ENCODE measurements around the gene CIAO2B. TPM values are rescaled to one million over a fixed set of nuclear protein-coding genes. Genes with fewer than 3 reads are reported as not detected.
A peak's percentile ranks its signal among the peaks of the same experiment; 100 is the strongest.

Gene CIAO2B
- total RNA-seq, 1 experiment from 2014 or later: 83.0 TPM

GRCh38 chr16:66949472-66949871, 15.3 kb upstream of the CIAO2B start:
- H3K9me3 Mint-ChIP-seq: peaks cover 6 to 8% of the 10 kb centered on the region in 2 experiments; a peak in 3 of 5 replicates
- WGBS (ENCODE audit: extremely low coverage, insufficient read length, low lambda C conversion rate): no CpG with 5 or more reads among the region's 6 CpGs
- H3K23me2 ChIP-seq (ENCODE audit: insufficient read length, low read depth, low read length, poor library complexity, severe bottlenecking): no peaks in the 10 kb centered on the region
- no peaks in the 10 kb centered on the region for H3K79me2 ChIP-seq (ENCODE audit: insufficient read depth, low read length)
- H2AFZ ChIP-seq (ENCODE audit: low read length): no peak overlapping the region
- no peaks in the 10 kb centered on the region for H4K20me1 ChIP-seq (ENCODE audit: control insufficient read depth, insufficient read depth, insufficient read length)
- H2BK5ac ChIP-seq (ENCODE audit: insufficient read length, low read length): no peak overlapping the region
- H2AK5ac ChIP-seq (ENCODE audit: insufficient read length, low read length): no peak overlapping the region
- no peak overlapping the region for H2BK12ac ChIP-seq (ENCODE audit: insufficient read length, low read depth, low read length)
- H3K9me3 ChIP-seq (ENCODE audit: control insufficient read depth, low read depth, low read length): no peaks in the 10 kb centered on the region
- no peak overlapping the region for H3K4ac ChIP-seq (ENCODE audit: low read depth, low read length)
- no peak overlapping the region for H3K23ac ChIP-seq (ENCODE audit: insufficient read length, low read depth, low read length)
- no peak overlapping the region for H4K8ac ChIP-seq (replicated peaks; ENCODE audit: insufficient read length, low read depth, low read length)
- no peak for DNase-seq
- H3K27ac ChIP-seq (ENCODE audit: insufficient read length, low read depth, low read length): no peak overlapping the region
- no peak overlapping the region for H3K56ac ChIP-seq (ENCODE audit: insufficient read length, low read depth, low read length)
- no peak overlapping the region for H3K4me3 Mint-ChIP-seq
- 0 out of 7 replicates have a peak overlapping the region, but pooled peaks of 1 of the 3 experiments have one; percentile 53 for H3K27ac Mint-ChIP-seq
- no peak overlapping the region for H2BK20ac ChIP-seq (ENCODE audit: low read depth, low read length, poor library complexity, severe bottlenecking)
- no peak overlapping the region for H2BK15ac ChIP-seq (ENCODE audit: low read depth, low read length)
- H2BK120ac ChIP-seq (ENCODE audit: low read depth, low read length, poor library complexity, severe bottlenecking): no peak overlapping the region
- no peak overlapping the region for H3K9ac ChIP-seq (ENCODE audit: extremely low read depth, insufficient read length, low read length)
- no peak overlapping the region for H3K4me2 ChIP-seq (ENCODE audit: insufficient read depth, insufficient read length, low read length)
- H3K27me3 Mint-ChIP-seq (ENCODE audit: low read depth): peaks cover 8% of the 10 kb centered on the region
- TF ChIP-seq CTCF (conservative IDR thresholded peaks at IDR 0.05): no peak
- H4K91ac ChIP-seq (ENCODE audit: insufficient read length, low read depth, low read length): no peak overlapping the region
- H3K18ac ChIP-seq (ENCODE audit: insufficient read length, low read depth, low read length): no peak overlapping the region
- H3K4me1 Mint-ChIP-seq: peaks cover 11 to 13% of the 10 kb centered on the region in 2 experiments
- no peak overlapping the region for H3T11ph ChIP-seq (ENCODE audit: low read length)
- no peak overlapping the region for H4K5ac ChIP-seq (ENCODE audit: insufficient read length, low read depth, low read length)
- H3K14ac ChIP-seq (ENCODE audit: insufficient read depth, low read length): no peak overlapping the region
- peaks cover 0 to 8% (median 6%) of the 10 kb centered on the region in 3 experiments; a peak in 4 of 7 replicates for H3K36me3 Mint-ChIP-seq (ENCODE audit: insufficient read depth in 1 of 3, low read depth in 3 of 3)
- H3K4me1 ChIP-seq (ENCODE audit: insufficient read depth, low read length): no peaks in the 10 kb centered on the region
- no peaks in the 10 kb centered on the region for H3K79me1 ChIP-seq (ENCODE audit: insufficient read depth, low read depth, low read length, poor library complexity, severe bottlenecking)
- peaks cover 14% of the 10 kb centered on the region; the same call in 1 of the 2 replicates for H3K27me3 ChIP-seq (ENCODE audit: insufficient read depth, low read length)
